ENCODE measurements around the gene VSX1.

Gene VSX1

GRCh38 chr20:25120457-25120856 lies 38.5 kb upstream of the VSX1 start:
- DNase-seq (ENCODE audit: low spot score) (no peak), ATAC-seq (ENCODE audit: low read depth) (no peak; the same call in 2 of the 3 replicates)
- H3K27me3 ChIP-seq (ENCODE audit: insufficient read depth, poor library complexity, severe bottlenecking): peaks cover 19% of the 10 kb centered on the region
- no peaks in the 10 kb centered on the region for H3K4me1 ChIP-seq (ENCODE audit: insufficient read depth, poor library complexity, severe bottlenecking)
- no peak for TF ChIP-seq CTCF (IDR thresholded peaks at IDR 0.05; ENCODE audit: poor library complexity, severe bottlenecking)
- no peaks in the 10 kb centered on the region for H3K36me3 ChIP-seq (ENCODE audit: low read depth)
- no peak overlapping the region for H3K27ac ChIP-seq (ENCODE audit: poor library complexity, severe bottlenecking)
- H3K9me3 ChIP-seq (ENCODE audit: severe bottlenecking): no peaks in the 10 kb centered on the region
- H3K4me3 ChIP-seq (ENCODE audit: severe bottlenecking): no peak overlapping the region

GRCh38 chr20:25118529-25118928 lies 36.6 kb upstream of the VSX1 start:
- Histone ChIP-seq H3K9me3 (ENCODE audit: severe bottlenecking) (no peaks in the 10 kb centered on the region), H3K27me3 (ENCODE audit: insufficient read depth, poor library complexity, severe bottlenecking) (peaks cover 27% of the 10 kb centered on the region), H3K4me3 (ENCODE audit: severe bottlenecking) (no peak overlapping the region), H3K36me3 (ENCODE audit: low read depth) (no peaks in the 10 kb centered on the region), H3K27ac (ENCODE audit: poor library complexity, severe bottlenecking) (no peak overlapping the region), H3K4me1 (ENCODE audit: insufficient read depth, poor library complexity, severe bottlenecking) (no peaks in the 10 kb centered on the region)
- ATAC-seq (ENCODE audit: low read depth): no peak
- DNase-seq (ENCODE audit: low spot score): no peak
- TF ChIP-seq CTCF (IDR thresholded peaks at IDR 0.05; ENCODE audit: poor library complexity, severe bottlenecking): no peak

GRCh38 chr20:25117990-25118389 lies 36.0 kb upstream of the VSX1 start:
- no peaks in the 10 kb centered on the region for H3K36me3 ChIP-seq (ENCODE audit: low read depth)
- no peak for ATAC-seq (ENCODE audit: low read depth)
- no peaks in the 10 kb centered on the region for H3K9me3 ChIP-seq (ENCODE audit: severe bottlenecking)
- no peaks in the 10 kb centered on the region for H3K4me1 ChIP-seq (ENCODE audit: insufficient read depth, poor library complexity, severe bottlenecking)
- no peak overlapping the region for H3K4me3 ChIP-seq (ENCODE audit: severe bottlenecking)
- no peak overlapping the region for H3K27ac ChIP-seq (ENCODE audit: poor library complexity, severe bottlenecking)
- DNase-seq (ENCODE audit: low spot score): no peak
- no peak for TF ChIP-seq CTCF (IDR thresholded peaks at IDR 0.05; ENCODE audit: poor library complexity, severe bottlenecking)
- peaks cover 21% of the 10 kb centered on the region for H3K27me3 ChIP-seq (ENCODE audit: insufficient read depth, poor library complexity, severe bottlenecking)

GRCh38 chr20:25116739-25117458 lies 35.0 kb upstream of the VSX1 start:
- Histone ChIP-seq H3K4me3 (ENCODE audit: severe bottlenecking) (no peak overlapping the region), H3K27ac (ENCODE audit: poor library complexity, severe bottlenecking) (no peak overlapping the region), H3K9me3 (ENCODE audit: severe bottlenecking) (no peaks in the 10 kb centered on the region), H3K36me3 (ENCODE audit: low read depth) (no peaks in the 10 kb centered on the region), H3K4me1 (ENCODE audit: insufficient read depth, poor library complexity, severe bottlenecking) (no peaks in the 10 kb centered on the region), H3K27me3 (ENCODE audit: insufficient read depth, poor library complexity, severe bottlenecking) (peaks cover 18% of the 10 kb centered on the region)
- ATAC-seq (ENCODE audit: low read depth): no peak
- no peak for DNase-seq (ENCODE audit: low spot score)
- TF ChIP-seq CTCF (IDR thresholded peaks at IDR 0.05; ENCODE audit: poor library complexity, severe bottlenecking): no peak

GRCh38 chr20:25103526-25103925 lies 21.6 kb upstream of the VSX1 start:
- H3K27ac ChIP-seq (ENCODE audit: poor library complexity, severe bottlenecking): no peak overlapping the region
- no peak overlapping the region for H3K4me3 ChIP-seq (ENCODE audit: severe bottlenecking)
- DNase-seq (ENCODE audit: low spot score) (no peak), ATAC-seq (ENCODE audit: low read depth) (peak; percentile 27; the same call in 1 of the 3 replicates)
- H3K36me3 ChIP-seq (ENCODE audit: low read depth): no peaks in the 10 kb centered on the region
- TF ChIP-seq CTCF (IDR thresholded peaks at IDR 0.05; ENCODE audit: poor library complexity, severe bottlenecking): no peak
- H3K4me1 ChIP-seq (ENCODE audit: insufficient read depth, poor library complexity, severe bottlenecking): no peaks in the 10 kb centered on the region
- H3K27me3 ChIP-seq (ENCODE audit: insufficient read depth, poor library complexity, severe bottlenecking): peaks cover 12% of the 10 kb centered on the region
- H3K9me3 ChIP-seq (ENCODE audit: severe bottlenecking): no peaks in the 10 kb centered on the region
